HG03432 (cell line): ENCODE measurements around the gene WIF1.

Experiments
- ATAC-seq: cut with Tn5 transposase; IDR thresholded peaks from one replicate; pipeline ENCODE4 v1.9.1; 2021; ENCODE audit warnings: mild to moderate bottlenecking, moderate library complexity; ENCODE audit not compliant: unreplicated experiment

The WIF1 gene

DNA sequence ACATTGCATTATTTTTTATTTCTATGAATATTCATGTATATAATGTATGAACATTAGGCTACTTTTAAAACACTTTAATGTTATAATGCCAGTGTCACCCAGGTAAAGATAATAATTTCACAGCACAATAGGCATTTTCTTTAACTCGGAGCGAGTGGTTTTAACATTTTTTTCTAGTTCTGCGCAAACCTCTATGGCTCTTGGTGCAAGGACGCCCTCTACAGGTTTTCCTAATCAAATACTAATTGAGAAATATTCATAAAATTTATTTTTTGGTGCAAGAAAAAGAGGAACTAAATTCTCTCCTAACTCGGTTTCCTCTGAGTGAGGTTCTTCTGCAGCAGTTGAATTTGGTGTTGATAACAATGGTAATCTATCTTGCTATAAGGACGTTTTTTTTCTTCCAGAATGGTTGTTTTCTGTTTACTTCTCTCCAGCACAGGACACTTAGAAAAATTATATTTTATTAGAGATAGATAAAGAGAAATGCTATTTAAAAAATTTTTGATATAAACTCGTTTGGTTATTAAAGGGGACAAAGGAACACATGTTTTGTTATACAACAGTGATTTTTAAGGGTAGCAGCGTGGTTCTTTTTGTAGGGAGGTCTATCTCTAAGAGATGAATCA is 2.4 kb upstream of the WIF1 start:
- no peak for ATAC-seq

DNA sequence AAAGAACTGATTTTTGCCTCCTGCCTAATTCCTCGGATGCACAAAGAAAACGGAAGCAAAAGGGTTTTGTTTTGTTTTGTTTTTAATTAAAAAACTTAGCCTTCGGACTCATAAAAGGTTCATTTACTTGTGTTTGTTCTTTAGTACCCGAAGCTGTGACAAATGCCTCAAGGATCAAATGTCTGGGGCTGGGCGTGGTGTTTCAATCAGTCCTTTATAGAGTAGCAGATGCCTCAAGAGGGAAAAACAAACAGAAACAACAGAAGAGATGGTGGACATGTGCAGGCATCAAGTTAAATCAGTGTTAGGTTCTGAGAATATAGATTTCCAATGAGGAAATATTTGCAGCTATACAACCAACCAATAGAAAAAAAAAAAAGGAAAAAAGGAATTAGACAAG is 1.6 kb upstream of the WIF1 start:
- ATAC-seq: no peak

DNA sequence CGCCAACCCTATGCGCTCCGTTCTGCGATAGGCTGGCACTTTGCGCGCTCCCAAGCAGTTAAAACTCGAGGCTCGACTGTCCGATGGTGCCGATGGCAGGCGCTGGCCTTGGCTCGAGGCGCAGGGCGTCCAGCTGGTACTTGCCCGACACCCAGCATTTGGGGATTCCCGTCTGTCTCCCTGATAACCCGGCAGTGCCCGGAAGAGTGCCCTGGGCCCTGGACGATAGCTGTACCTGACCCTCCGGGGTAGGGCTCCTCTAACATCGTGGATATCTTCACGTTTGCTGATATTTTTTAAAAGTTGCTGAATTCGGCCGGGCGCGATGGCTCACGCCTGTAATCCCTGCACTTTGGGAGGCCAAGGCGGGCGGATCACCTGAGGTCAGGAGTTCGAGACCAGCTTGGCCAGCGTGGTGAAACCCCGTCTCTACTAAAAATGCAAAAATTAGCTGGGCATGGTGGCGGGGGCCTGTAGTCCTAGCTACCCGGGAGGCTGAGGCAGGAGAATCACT is 908 bp upstream of the WIF1 start:
- ATAC-seq: no peak

DNA sequence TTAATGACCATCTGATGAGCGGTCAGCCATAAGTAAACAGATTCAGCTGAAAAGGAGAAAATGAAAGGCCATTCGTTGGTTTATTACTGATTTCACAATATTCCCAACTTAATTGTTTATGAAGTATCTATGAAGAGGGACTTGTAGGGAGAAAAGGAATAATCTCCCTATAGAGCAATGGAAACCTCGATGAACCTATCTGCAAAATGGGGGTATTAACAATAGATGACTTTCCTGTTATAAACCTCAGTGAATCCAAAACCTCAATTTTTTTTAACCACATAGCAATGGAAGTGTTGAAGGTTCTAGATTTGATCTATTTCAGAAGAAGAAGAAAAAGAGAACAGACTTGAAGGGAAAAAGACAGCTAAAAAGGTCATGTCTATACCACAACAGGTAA is 2.0 kb downstream of the WIF1 start:
- no peak for ATAC-seq

DNA sequence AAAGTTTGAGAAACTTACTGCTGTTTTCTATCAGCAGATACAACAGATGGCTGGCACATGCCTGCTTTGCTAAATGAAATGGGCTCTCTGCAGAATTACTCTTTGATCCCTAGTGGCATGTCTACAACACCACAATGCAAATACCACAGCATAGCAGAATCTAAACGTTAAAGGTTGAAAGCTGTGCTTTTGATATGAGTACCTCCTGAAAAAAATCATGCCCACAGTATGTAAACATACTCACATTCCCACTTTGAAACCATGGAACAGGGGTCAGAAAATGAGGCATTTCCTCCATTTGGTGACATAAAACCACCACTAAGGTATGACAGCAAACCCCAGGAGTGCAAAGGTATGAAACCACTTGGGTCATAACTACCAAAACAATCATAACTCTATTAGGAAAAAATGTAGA is 7.5 kb downstream of the WIF1 start:
- no peak for ATAC-seq

DNA sequence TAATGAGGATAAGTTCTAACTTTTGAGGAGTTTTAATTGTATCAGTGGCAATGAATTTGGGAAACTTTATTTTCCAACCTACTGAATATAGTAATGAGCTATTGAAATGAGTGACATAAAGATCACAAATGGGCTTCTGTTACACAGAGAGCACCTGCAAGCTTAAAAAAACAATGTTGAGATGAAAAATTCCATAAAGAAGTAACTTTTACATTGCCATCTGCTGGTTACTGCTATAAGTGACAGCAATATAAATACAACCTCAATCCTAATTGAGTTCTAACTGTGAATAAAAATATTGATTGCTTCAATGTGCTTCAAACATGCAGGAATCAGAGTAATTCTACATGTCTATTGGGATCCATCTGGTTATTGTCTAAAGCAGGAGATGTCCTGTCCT is 14.2 kb downstream of the WIF1 start:
- no peak for ATAC-seq

DNA sequence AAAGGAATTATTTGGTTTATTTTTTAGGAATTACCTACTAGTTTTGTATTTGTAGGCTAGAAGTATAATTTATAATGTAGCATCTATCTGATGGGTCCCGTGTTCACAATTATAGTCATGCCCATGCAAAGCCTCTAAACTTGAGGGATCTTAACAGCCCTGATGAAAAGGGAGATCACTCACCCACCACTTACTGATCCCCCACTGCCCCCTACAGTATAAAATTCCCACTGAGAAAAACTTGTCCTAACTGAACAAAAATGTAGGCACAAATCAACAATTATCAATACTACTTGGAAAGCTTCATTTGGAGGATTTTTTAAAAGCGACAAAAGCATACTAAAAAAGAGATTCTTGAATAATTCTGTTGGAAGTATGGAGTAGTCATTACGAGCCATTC is 21.0 kb downstream of the WIF1 start:
- no peak for ATAC-seq

DNA sequence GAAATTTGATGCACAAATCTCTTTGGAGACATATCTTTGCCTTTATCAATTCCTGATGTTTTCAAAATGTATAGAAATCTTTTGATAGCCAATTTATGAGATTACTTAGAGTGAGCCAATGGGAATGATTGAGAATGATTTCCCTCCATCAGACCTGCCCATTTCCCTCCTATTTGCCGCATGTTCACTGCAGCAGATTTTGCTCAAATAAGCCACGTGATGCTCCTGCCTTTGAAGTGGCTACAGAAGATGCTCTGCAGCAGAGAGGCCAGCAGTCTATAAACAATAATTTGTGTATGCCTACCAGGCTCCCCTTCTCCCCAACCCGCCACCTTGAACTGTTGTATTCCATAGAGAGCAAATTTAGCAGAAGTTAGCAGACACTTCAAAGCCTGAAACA is 21.9 kb downstream of the WIF1 start:
- no peak for ATAC-seq

DNA sequence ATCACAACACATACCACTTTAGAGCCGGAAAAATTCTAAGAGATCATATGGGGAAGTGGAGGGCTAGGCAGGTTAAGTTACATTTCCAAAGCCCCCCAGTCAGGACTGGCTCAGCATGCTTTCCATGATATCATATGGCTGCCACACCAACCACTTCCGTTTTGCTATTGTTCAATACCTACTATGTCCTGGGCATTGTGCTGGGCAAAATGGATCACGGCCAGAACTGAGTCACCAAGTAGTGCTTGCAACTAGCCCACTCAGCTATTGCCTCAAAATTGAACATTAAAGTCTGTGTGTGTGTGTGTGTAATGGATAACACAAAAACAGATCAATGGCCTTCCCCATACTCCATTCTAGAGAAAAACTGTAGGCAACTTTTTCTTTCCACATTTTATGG is 22.7 kb downstream of the WIF1 start:
- no peak for ATAC-seq

DNA sequence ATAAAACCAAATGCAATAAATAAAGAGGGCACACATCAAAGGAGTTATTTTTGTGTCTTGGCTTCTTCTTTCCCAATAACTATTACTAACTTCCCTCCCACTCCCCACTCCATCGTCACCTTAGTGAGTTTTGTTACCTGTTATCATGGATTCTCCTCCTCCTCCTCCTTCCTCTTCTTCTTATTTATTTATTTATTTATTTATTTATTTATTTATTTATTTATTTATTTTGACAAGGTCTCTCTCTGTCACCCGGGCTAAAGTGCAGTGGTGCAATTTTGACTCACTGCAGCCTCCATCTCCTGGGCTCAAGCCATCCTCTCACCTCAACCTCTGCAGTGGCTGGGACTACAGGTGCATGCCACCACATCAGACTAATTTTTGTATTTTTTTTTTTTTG is 26.4 kb downstream of the WIF1 start:
- no peak for ATAC-seq

DNA sequence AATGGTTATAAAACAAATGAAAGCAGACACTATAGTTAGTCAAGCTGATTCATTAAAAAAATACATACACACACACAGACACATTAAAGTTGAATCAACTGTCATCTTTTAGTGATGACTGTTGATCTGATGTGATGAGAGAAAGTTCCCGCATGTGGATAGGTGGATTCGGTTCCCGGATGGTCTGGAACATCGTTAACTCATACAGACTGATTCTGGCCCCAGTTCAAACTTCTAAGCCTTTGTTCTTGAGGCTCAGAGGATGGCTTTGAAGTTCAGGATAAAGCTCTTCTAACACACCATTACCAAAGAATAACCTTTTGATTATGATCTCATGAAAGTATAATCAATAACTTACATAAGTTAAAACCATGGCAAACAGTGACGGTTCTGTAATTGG is 27.5 kb downstream of the WIF1 start:
- no peak for ATAC-seq

DNA sequence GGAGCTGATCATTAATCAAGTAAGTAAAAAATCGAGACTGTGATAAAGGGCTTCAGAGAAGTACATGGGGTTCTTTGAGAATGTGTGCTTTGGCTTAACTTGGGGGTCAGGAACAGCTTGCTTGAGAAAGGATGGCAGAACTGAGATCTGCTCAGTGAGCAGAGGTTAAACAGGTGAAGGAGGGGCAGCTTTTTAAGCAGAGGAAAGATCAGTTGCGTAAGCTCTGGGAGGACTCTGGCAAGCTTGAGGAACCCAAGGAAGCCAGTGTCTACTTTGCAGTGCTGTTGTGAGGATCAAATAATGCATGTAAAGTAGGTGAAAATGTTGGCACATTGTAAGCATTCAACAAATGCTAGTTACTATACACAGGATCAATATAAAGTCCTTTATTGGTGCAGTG is 30.6 kb downstream of the WIF1 start:
- no peak for ATAC-seq

DNA sequence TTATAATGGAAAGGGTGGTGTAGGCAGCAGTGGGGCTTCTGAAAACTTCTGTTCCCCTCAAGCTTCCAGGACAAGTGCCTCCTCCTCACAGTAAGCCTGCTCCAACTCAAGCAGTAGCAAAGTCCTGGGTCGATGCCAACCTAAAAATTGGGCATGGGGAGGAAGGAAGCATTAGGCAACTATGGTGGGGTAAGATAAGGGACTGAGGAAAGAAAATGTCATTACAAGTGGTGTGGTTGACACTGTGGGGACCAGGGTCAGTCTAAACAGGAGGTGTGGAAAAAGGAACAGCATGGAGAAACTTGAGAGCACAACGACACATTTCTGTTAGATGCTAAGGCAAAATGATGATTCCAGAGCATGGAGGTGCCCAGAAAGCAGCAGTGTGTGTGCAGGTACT is 34.9 kb downstream of the WIF1 start:
- ATAC-seq: no peak

DNA sequence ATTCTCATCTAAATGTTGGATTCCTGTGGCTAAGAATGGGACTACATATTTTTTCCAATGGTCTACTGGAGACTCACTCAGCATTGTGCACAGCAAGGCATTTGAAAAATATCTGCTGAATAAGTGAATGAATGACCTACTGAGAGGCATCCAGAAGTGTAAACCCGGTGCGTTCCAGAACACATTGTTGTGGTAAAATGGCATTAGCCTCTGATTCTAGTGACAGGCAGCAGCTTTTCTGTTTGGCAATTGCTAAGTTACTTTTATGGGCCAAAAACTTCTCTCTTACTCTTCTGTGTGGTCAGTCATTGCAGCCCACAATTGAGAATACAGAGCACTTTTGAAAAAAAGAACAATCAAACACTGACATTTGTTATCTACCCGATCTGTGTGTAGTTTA is 36.5 kb downstream of the WIF1 start:
- no peak for ATAC-seq

DNA sequence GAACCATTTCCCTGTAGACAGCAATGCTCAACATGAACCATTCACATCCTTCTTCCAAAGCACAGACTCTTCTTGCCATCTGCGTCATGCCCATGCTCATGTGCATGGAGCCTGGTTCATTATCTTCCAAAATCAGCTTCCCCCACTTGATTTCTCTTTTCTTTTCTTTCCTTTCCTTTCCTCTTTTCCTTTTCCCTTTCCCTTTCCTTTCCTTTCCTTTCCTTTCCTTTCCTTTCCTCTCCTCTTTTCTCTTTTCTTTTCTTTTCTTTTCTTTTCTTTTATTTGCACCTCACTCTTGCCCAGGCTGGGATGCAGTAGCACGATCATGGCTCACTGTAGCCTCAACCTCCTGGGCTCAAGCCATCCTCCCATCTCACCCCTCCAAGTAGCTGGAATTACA is 37.5 kb downstream of the WIF1 start:
- no peak for ATAC-seq

DNA sequence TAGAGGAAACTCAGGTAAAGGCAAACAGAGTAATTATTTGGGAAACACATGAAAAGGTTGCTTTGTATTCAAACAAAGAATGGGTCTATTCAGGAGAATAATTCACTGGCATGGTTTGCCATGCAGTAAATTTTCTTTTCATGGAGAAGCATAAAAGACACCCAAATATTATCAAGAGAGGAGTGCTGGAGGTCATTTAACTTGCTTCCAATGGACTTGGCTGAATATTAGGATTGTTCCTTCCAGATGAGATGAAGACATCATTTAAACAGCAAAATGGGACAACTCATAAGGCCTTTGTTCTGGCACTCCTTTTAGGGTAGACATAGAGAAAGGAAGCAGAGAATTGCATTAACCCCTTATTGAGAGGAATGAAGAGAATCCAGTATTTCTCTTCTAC is 38.7 kb downstream of the WIF1 start:
- no peak for ATAC-seq

DNA sequence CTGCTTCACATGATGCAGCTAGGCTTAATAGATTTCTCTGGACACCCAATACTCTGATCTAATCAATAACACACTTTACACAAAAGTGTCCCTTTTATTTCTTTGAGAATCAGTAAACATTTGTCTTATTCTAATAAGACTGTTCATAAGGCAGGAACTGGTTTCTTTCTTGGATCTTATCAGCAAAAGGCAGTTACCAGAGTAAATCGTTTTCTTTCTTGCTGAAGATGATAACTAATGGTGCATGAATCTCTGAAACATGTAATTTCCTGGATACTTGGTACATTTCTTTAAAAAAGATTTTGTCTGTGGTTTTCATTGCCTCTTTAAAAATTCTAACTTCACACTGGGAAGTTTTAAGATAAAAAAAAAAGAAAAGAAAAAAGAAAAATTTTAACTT is 39.6 kb downstream of the WIF1 start:
- ATAC-seq: no peak

DNA sequence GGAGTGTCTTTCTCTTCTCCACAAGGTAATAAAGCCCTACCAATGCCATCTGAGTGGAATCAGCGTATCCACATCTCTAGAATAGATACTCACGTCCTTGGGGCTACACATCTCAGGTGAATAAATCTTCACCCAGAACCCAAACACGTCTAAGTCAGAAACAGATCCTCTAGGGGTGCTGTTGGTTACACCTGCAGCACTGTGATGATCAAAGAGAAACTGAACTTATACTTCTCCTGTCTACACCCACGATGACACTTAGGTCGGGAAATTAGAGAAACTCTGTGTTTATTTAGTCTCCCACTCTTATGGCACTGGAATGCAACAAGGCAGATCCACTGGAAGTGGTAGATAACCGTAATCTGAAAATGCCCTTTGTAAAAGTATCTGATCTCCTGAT is 46.2 kb downstream of the WIF1 start:
- no peak for ATAC-seq

DNA sequence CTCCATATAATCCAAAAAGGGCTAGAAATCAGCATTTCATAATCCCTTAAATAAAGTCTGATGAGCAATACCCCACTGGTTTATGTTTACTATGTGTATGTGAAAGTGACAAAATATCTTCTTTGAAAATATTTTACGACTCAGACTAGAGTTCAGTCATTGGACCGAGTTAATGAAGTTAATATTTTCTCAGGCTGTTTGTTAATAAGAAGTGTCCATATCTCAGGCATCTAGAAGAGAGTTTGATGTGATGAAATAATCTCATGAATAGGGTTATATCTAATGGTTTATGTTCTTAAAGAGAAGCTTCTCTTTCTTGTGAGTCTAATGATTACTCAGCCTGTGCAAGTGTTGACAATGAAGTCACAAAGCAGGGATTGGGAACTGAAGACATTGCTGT is 51.8 kb downstream of the WIF1 start:
- ATAC-seq: no peak

DNA sequence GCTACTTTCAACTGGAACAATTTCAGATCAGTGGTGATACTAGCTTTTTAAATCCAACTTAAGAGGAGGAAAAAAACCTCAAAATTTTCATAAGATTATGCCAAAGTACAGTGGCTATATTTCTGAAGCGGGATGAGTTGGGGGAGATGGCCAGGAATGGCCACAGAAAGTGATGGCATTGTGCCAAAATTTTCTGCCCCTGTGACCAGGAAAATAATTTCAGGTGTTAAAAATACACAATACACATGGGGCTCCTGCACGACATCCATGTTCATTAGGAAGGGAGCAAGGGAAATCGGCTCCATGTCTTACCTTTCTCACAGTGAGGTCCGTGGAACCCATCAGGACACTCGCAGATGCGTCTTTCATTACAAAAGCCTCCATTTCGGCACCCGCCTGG is 53.7 kb downstream of the WIF1 start:
- no peak for ATAC-seq

DNA sequence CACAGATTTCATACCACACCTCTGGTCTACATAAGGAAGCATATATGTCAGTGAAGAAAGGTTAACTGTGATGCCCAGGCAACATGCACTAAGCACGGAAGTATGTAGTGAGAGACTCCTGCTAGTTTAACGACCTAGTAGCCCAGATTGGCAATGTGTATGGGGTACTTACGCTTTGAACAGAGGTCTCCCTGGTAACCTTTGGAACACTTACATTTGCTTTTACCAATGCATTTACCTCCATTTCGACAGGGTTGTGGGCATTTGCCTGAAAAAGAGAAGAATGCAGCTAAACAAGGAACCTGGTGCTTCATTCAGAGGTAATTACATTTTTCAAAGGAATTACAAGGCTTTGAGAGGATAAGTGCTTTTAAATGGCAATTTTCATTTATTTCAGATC is 65.2 kb downstream of the WIF1 start:
- ATAC-seq: no peak

DNA sequence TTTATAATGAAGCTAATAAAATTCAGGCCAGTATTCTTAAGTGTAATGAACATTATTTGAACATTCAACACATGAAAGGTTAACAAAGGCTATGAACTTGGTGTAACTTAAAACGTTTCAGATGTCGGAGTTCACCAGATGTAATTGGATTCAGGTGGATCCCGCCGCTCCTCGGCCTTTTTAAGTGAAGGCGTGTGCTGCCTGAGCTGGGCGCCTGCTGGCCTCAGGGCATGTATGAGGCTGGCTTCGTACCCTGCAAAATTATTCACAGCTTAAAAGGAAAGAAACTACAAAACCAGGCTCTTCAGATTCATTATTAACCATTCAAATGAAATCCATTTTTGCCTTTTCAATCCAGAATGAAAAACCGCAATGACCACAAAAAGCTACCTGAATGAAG is 69.9 kb downstream of the WIF1 start:
- ATAC-seq: no peak

DNA sequence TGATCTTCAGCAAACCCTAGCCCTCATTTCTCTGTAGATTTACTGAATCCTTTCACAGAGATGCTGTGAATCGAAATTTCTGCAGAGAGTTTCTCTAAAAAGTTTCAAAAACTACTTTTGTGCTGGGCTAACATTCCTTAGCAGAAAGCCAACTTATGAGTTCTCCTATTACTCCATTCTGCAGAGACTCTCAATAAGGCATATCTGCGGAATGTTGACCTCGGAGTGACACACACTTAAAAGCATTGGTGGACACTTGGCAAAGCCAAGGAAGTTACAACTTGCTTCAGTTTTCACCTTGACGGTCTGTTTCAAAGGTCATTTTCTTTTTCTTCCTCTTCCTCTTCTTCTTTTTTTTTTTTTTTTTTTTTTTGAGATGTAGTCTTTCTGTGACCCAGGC is 75.8 kb downstream of the WIF1 start:
- ATAC-seq: no peak

DNA sequence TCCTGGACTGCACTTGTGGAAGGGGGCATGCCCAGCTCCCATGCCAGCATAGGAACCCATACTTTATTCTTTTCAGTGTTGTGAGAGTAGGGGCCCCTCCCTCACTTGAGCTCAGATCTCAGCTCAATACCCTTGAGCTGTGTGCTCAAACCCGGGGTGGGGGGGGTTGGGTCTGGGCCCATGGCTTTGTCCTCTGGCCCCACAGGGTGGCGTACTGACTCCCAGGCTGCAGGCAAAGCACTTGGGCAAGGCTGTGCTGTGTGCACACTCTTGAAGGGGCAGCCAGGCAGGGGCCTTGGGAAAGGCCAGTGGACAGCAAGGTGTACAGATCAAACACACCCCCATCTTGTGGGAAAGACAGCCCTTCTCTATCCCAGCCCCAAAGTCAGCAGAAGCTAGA is 81.8 kb downstream of the WIF1 start:
- no peak for ATAC-seq
